GM12891 (cell line): ENCODE data around the gene VPS37D.

ENCODE experiments used
- PAX5 ChIP-seq: IDR thresholded peaks from 2 replicates; pipeline ENCODE4 v1.6.1; 2011; ENCODE audit warnings: low read length, moderate library complexity, mild to moderate bottlenecking; ENCODE audit not compliant: insufficient read depth, severe bottlenecking
- POLR2A ChIP-seq: IDR thresholded peaks from 2 replicates; pipeline ENCODE4 v1.6.1; 2011; ENCODE audit warnings: low read depth, low read length, control low read depth
- POLR2AphosphoS5 ChIP-seq: IDR thresholded peaks from 2 replicates; pipeline ENCODE4 v1.6.1; 2011; ENCODE audit warnings: low read depth, low read length, control low read depth
- TAF1 ChIP-seq: IDR thresholded peaks from 2 replicates; pipeline ENCODE4 v1.6.1; 2011; ENCODE audit warnings: low read depth, low read length, control low read depth

- no peak for TF ChIP-seq TAF1
- no peak for TF ChIP-seq POLR2A
- TF ChIP-seq POLR2AphosphoS5, result no peak
- no peak for TF ChIP-seq PAX5
Measured at GRCh38 chr7:73701357-73701995, 33.8 kb downstream of the VPS37D start.
